Kidney tubule cell (primary cell): ENCODE data around the gene CT47B1.
A peak's percentile ranks its signal among the peaks of the same experiment; 100 is the strongest.
"Not testable (repeated sequence)": the region's sequence is repeated elsewhere in the genome, so short reads cannot be mapped to it uniquely, and the experiment has no call there.

Experiments
- DNase-seq: peaks from one replicate; pipeline ENCODE4 v3.0.0-alpha.2; 2018; ENCODE audit warnings: low spot score

CT47B1 gene

GRCh38 chrX:120875766-120876165 lies at the start of gene CT47B1:
CT47B1 (minus strand) TSS chrX:120875866; CDS start chrX:120875670, 196 bp downstream.
- not testable (repeated sequence) for DNase-seq

- DNase-seq, result no peak
Measured at GRCh38 chrX:120874678-120875557, 748 bp downstream of the CT47B1 start.

GRCh38 chrX:120857240-120857639 lies 18.4 kb downstream of the CT47B1 start:
- DNase-seq, result peak; percentile 7

GRCh38 chrX:120840827-120841226 lies 34.8 kb downstream of the CT47B1 start:
- peak; percentile 16 for DNase-seq

- peak; percentile 36 for DNase-seq
Measured at GRCh38 chrX:120839491-120839890, 36.2 kb downstream of the CT47B1 start.

GRCh38 chrX:120827213-120827612 lies 48.5 kb downstream of the CT47B1 start:
- not testable (repeated sequence) for DNase-seq

- DNase-seq, result no peak
Measured at GRCh38 chrX:120825146-120825545, 50.5 kb downstream of the CT47B1 start.

- DNase-seq, result no peak
Measured at GRCh38 chrX:120824021-120824420, 51.6 kb downstream of the CT47B1 start.

- no peak for DNase-seq
Measured at GRCh38 chrX:120823556-120823955, 52.1 kb downstream of the CT47B1 start.
